Tongue (tissue), 2 donors: ENCODE measurements around the gene AFAP1L1. TPM values are rescaled to one million over a fixed set of nuclear protein-coding genes. Genes with fewer than 3 reads are reported as not detected.
A peak's percentile ranks its signal among the peaks of the same experiment; 100 is the strongest.

Experiments used
- DNase-seq: peaks from one replicate; pipeline ENCODE4 v3.0.0-alpha.2; 2015
- total RNA-seq: library from RNA; depleted of rRNA; stranded (reverse); fragments of >200 nt; gene quantifications from one replicate; pipeline ENCODE4 v1.2.3, GENCODE V29; 2014

Gene AFAP1L1
- total RNA-seq, 1 donor from 2014 or later: 121 TPM

GRCh38 chr5:149352169-149352568, 80.5 kb downstream of the AFAP1L1 start:
- no peak for DNase-seq

- DNase-seq: no peak
Observed at GRCh38 chr5:149353911-149354310, 82.3 kb downstream of the AFAP1L1 start.

DNA sequence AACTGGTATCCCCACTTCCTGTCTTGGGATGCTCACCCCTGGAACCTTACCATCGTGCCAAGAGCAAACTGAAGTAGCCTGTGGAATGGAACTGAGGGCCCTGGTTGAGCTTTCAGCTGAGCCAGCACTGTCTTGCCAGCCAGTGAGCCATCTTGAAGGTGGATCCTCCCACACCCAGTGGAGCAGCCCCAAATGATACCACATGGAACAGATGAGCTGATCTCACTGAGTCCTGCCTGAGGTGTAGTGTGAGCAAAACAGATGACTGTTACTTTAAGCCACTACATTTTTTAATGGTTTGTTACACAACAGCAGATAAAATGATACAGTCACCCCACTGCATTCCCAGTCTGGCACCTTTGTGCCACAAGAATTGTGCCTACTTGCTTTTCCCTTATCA, 84.0 kb downstream of the AFAP1L1 start:
- no peak for DNase-seq

DNA sequence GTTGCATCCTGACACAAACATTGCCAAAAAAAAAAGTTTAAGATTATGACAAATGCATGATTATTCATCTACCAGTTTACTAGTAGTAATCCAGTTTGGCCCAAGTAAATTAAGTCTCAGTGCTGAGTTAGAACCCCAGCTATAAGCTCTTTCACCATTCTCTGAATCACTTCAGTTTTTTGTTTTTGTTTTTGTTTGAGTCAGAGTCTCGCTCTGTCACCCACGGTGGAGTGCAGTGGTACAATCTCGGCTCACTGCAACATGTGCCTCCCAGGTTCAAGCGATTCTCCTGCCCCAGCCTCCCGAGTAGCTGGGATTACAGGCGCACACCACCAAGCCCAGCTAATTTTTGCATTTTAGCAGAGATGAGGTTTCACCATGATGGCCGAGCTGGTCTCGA, 84.7 kb downstream of the AFAP1L1 start:
- no peak for DNase-seq

DNA sequence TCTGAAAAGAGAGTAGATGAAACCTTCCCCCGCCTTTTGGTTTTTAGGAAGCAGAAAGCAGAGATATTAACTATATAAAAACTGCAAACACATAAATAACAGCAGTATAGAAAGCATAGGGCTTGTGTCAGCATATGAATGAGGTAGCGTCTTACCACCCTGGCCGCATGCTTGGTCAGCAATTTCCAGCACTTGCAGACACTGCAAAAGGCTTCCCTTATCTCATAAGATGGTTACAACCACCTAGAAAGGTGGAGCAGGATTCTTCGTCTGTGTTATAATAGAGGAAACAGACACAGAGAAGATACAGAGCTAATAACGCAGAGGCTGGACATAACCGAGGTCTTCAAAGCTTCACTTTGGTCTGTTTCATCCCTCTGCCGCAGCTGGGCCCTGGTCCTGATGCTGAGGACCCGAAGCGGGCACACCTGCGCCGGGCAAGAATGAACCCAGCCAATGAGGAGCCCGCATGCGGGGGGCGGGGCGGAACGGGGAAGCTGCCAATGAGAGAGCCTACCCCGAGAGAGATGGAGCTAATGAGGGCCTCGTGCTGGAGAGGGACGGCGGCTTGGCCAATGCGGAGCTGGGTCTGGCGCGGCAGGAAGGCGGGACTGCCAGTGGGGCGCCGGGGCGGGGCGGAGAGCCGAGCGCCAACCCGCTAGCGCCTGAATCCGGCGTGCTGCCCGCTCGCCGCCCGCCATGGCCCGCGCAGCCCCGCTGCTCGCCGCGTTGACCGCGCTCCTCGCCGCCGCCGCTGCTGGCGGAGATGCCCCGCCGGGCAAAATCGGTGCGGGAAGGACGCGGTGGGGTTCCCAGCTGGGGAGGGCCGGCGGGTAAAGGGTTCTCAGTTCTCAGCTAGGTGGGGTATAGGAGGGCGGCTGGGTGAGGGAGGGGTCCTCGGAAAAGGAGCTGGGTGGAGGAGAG, 86.0 kb downstream of the AFAP1L1 start, which contains the start of gene PCYOX1L:
TSS of gene PCYOX1L (plus strand) at position 677 of the 924 bp plus-strand sequence. CDS start at position 700, 23 bp downstream.
- DNase-seq: peak; percentile 98

DNA sequence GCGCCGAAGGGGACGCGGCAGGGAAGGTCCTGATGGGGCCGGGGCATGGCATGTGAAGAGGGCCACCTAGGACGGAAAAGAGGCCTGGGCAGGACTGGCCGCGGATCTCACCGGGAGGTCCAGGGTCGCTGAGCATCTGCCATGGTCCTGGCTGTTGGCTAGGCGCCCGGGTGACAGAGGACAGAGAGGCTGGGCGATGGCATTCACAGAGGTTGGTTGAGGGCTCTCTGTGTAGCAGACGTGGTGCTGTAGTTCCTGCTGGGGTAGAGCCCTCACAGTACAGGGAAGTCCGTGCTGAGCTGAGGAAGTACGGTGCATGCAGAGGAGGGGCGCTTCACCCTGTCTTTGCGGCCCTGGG, 86.6 kb downstream of the AFAP1L1 start:
- peak; percentile 38 for DNase-seq

DNA sequence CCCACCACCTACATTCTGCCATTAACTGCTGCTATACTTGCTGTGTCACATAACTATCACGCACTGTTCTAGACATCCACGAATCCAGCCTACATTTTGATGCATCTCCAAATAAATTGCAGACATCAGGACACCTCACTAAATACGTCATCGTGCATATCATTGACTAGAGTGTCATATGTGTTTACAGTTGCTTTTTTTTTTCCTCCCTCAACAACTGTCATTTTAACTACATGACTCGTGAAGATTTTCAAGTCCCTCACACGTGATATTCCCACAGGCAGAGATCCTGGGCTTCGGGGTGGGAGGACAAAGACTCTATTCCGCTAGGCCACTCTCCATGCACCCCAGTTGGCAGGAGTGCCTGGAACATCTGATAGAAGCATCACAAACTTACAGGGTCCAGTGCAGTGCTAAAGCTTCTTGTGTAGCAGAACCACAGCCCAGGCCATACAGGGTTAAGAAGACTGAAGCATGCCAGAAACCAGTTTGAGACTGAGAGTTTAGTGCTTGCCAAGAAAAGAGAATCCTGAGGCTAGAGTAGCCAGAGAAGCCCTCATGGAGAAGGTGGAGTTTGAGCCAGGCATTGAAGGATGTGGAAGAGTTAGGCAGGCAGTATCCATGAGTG, 87.3 kb downstream of the AFAP1L1 start:
- no peak for DNase-seq

DNA sequence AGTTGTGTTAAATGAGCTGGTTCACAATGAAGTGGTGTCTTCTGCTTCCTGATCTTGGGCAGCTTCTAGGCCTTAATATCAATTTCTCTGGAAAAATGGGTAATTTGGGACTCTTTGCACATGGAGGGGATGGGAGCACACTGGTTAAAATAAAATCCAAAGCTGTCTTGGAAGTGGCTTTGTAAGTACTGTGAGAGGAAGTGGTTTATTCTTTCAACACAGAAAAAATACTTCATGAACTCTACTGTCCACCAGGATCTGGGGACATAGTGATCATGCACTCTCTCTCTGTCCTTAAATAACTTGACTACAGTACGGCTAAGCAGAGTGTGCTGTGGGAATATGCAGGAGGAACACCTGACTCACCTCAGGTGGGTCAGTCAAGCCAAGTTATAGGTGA, 88.6 kb downstream of the AFAP1L1 start:
- DNase-seq: no peak

GRCh38 chr5:149362541-149362940, 90.9 kb downstream of the AFAP1L1 start:
- DNase-seq: no peak

DNA sequence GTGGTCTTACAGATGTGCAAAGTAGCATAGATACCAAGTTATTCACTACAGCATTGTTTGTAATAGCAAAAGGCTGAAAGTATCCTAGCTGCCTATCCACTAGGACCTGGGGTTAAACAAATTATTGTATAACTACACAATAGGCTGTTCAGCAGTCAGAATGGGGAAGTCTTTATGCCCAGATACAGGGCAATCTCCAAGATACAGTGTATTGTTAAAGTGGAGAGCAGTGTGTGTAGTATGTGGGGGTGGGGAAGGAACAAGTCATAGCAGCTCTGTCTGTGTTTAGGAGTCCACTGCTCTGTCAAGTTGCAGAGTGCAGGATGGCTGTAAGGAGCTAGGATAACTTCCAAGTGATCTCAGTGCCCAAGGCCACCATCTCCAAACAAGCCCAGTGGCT, 91.7 kb downstream of the AFAP1L1 start:
- DNase-seq: no peak

GRCh38 chr5:149363936-149364335, 92.3 kb downstream of the AFAP1L1 start:
- no peak for DNase-seq

- DNase-seq: no peak
Observed at GRCh38 chr5:149364719-149365118, 93.1 kb downstream of the AFAP1L1 start.

DNA sequence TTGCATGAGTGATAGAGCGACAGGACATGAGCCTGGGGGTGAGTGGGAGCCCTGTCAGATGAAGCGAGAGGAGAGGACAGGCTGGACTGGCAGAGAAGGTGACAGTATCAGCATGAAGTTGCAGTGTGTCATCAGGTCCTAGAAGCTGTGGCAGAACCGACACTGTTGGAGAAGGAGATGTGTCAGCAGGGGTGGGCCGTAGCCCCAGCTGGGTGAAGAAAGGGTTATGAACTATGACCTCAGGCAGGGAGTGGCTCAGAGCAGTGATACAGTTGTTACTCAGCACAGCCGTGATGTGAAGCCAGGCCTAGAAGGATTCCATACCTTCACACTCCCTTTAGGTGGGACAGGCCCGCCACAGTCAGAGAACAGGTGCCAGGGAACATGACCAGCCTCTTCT, 93.8 kb downstream of the AFAP1L1 start:
- DNase-seq: no peak

- DNase-seq: no peak
Observed at GRCh38 chr5:149366169-149366729, 94.6 kb downstream of the AFAP1L1 start.

GRCh38 chr5:149367249-149367971, 95.8 kb downstream of the AFAP1L1 start:
- peak; percentile 85 for DNase-seq

- DNase-seq: no peak
Observed at GRCh38 chr5:149367972-149368645, 96.5 kb downstream of the AFAP1L1 start.

DNA sequence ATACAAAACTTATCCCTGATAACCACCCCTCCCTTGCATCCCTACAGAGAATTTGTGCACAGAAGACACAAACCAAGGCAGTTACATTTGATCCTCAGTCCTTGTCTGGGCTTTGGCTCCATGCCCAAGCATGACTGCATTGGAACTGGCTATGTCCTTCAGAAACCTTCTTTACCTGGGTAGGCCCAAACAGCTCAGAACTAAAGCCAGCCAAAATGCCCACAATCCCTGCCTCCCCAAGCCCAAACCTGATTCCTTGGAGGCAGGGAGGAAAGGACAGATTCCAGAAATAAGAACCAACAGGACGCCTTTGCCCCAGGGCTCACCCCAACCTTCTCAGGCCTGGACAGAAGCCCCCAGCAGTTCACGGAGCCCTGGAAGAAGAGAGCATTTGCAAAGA, 99.2 kb downstream of the AFAP1L1 start:
- peak; percentile 62 for DNase-seq

DNA sequence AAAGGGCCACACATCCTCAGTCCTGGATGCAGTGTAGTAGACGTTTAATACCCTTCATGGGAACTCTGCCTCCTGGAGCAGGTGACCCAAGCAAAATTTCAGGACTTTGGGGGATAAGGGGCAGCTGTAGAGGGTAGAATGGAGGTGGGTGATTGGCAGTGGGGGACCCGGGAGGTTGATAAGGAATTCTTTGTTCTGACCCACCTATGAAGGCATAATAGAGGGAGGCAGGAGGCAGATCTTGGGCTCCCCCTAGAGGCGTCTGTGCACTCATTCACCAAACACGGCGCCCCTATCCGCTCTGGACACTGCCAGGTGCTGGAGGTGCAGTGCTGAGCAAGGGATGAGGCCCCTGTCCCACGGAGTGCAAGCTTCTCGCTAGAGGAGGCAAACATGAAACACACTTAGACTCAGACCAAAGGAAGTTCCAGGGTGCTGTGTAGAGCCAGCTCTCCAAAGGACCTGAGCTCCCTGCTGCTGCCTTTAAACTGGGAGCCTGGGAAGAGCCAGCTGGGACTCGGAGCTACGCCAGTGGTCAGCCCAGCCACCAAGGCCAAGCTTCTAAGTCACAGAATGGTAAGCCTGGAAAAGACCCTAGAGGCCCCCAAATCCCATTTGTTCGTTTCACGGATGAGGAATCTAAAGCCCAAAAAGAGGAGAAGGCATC, 99.8 kb downstream of the AFAP1L1 start:
- DNase-seq: peak; percentile 78

GRCh38 chr5:149372076-149372795, 100.6 kb downstream of the AFAP1L1 start:
- peak; percentile 73 for DNase-seq

- no peak for DNase-seq
Observed at GRCh38 chr5:149372932-149373331, 101.3 kb downstream of the AFAP1L1 start.

GRCh38 chr5:149374303-149374702, 102.6 kb downstream of the AFAP1L1 start:
- DNase-seq: no peak
